ENCODE data around the gene PAN3. TPM values are rescaled to one million over a fixed set of nuclear protein-coding genes. Genes with fewer than 3 reads are reported as not detected.

PAN3 gene
- total RNA-seq, 2 experiments from 2014 or later, result 26.6 to 27.3 TPM

- Mint-ChIP-seq H3K4me1 (peaks cover 3% of the 10 kb centered on the region), H3K27ac (no peak overlapping the region), H3K9me3 (ENCODE audit: low read depth) (no peaks in the 10 kb centered on the region), H3K27me3 (no peaks in the 10 kb centered on the region), H3K36me3 (ENCODE audit: low read depth) (no peaks in the 10 kb centered on the region), H3K4me3 (no peak overlapping the region)
- ChIA-PET POLR2A (no interaction called here), CTCF (interaction anchor here (0.7 to 1.7 kb wide), 2 partner anchors 314 to 1524 kb away, joined by 3 to 5 read pairs; no protein-coding TSS in a partner anchor)
- DNase-seq (no peak), ATAC-seq (no peak)
- intact Hi-C loops (cut with DNase I, micrococcal nuclease), result loop anchor here in 1 of 2 experiments (10.0 kb wide), 1 partner anchor 1039 kb away; no protein-coding TSS in a partner anchor
These were observed 187.7 kb downstream of the PAN3 start for GRCh38 chr13:28326056-28326455.

GRCh38 chr13:28327373-28328270 lies 189.3 kb downstream of the PAN3 start:
- Mint-ChIP-seq H3K36me3 (ENCODE audit: low read depth) (no peaks in the 10 kb centered on the region), H3K4me1 (peaks cover 3% of the 10 kb centered on the region), H3K4me3 (no peak overlapping the region), H3K27ac (no peak overlapping the region), H3K27me3 (no peaks in the 10 kb centered on the region), H3K9me3 (ENCODE audit: low read depth) (no peaks in the 10 kb centered on the region)
- ATAC-seq (no peak), DNase-seq (no peak)
- ChIA-PET POLR2A (no interaction called here), CTCF (interaction anchor here (0.8 to 1.0 kb wide), 4 partner anchors 12 to 331 kb away, joined by 3 to 6 read pairs (median 4); partner anchors contain the start of gene POMP)
- intact Hi-C loops (cut with DNase I, micrococcal nuclease), result loop anchor here in 1 of 2 experiments (10.0 kb wide), 1 partner anchor 1037 kb away; no protein-coding TSS in a partner anchor

- no peaks in the 10 kb centered on the region for H3K27me3 Mint-ChIP-seq
- no peaks in the 10 kb centered on the region for H3K9me3 Mint-ChIP-seq (ENCODE audit: low read depth)
- no peak for ATAC-seq
- intact Hi-C loops (cut with DNase I, micrococcal nuclease), result loop anchor here in 1 of 2 experiments (10.0 kb wide), 1 partner anchor 1037 kb away; no protein-coding TSS in a partner anchor
- DNase-seq, result no peak
- H3K36me3 Mint-ChIP-seq (ENCODE audit: low read depth), result no peaks in the 10 kb centered on the region
- H3K4me3 Mint-ChIP-seq, result no peak overlapping the region
- peaks cover 4% of the 10 kb centered on the region for H3K4me1 Mint-ChIP-seq
- H3K27ac Mint-ChIP-seq, result no peak overlapping the region
- ChIA-PET CTCF (interaction anchor here (0.6 to 1.0 kb wide), 5 partner anchors 11 to 331 kb away, joined by 3 to 6 read pairs (median 3); partner anchors contain the start of gene POMP), POLR2A (no interaction called here)
These were observed 189.9 kb downstream of the PAN3 start for GRCh38 chr13:28328271-28328607.

- no peak for ATAC-seq
- H3K4me1 Mint-ChIP-seq, result peaks cover 4% of the 10 kb centered on the region
- ChIA-PET CTCF (interaction anchor here (1.2 kb wide), 1 partner anchor 9 kb away, joined by 3 read pairs; no protein-coding TSS in a partner anchor), POLR2A (no interaction called here)
- H3K27me3 Mint-ChIP-seq, result no peaks in the 10 kb centered on the region
- H3K4me3 Mint-ChIP-seq, result no peak overlapping the region
- no peaks in the 10 kb centered on the region for H3K9me3 Mint-ChIP-seq (ENCODE audit: low read depth)
- H3K36me3 Mint-ChIP-seq (ENCODE audit: low read depth), result no peaks in the 10 kb centered on the region
- H3K27ac Mint-ChIP-seq, result no peak overlapping the region
- intact Hi-C loops (cut with DNase I, micrococcal nuclease), result loop anchor here in 1 of 2 experiments (10.0 kb wide), 1 partner anchor 1035 kb away; no protein-coding TSS in a partner anchor
- DNase-seq, result no peak
These were observed 191.2 kb downstream of the PAN3 start for GRCh38 chr13:28329395-28330158.

- ATAC-seq, result peak; percentile 30
- Mint-ChIP-seq H3K27me3 (no peaks in the 10 kb centered on the region), H3K36me3 (ENCODE audit: low read depth) (no peaks in the 10 kb centered on the region), H3K27ac (no peak overlapping the region), H3K4me1 (peaks cover 4% of the 10 kb centered on the region), H3K9me3 (ENCODE audit: low read depth) (no peaks in the 10 kb centered on the region), H3K4me3 (no peak overlapping the region)
- CTCF ChIA-PET, result interaction anchor here (0.6 to 2.0 kb wide), 2 partner anchors 10 to 13 kb away, joined by 4 read pairs; no protein-coding TSS in a partner anchor
- intact Hi-C loops (cut with DNase I, micrococcal nuclease), result no loop called here
- DNase-seq, result no peak
- POLR2A ChIA-PET, result no interaction called here
These were observed 195.0 kb downstream of the PAN3 start for GRCh38 chr13:28333204-28333881.

- Mint-ChIP-seq H3K9me3 (ENCODE audit: low read depth) (no peaks in the 10 kb centered on the region), H3K36me3 (ENCODE audit: low read depth) (no peaks in the 10 kb centered on the region), H3K4me1 (peaks cover 11% of the 10 kb centered on the region), H3K27me3 (no peaks in the 10 kb centered on the region), H3K4me3 (no peak overlapping the region), H3K27ac (no peak overlapping the region)
- ChIA-PET POLR2A (no interaction called here), CTCF (interaction anchor here (0.6 kb wide), 1 partner anchor 301 kb away, joined by 3 read pairs; no protein-coding TSS in a partner anchor)
- DNase-seq, result no peak
- intact Hi-C loops (cut with DNase I, micrococcal nuclease), result no loop called here
- no peak for ATAC-seq
These were observed 197.9 kb downstream of the PAN3 start for GRCh38 chr13:28336193-28336657.

GRCh38 chr13:28337166-28338005 lies 199.0 kb downstream of the PAN3 start:
- Mint-ChIP-seq H3K9me3 (ENCODE audit: low read depth) (no peaks in the 10 kb centered on the region), H3K4me1 (peaks cover 14% of the 10 kb centered on the region), H3K27ac (no peak overlapping the region), H3K36me3 (ENCODE audit: low read depth) (no peaks in the 10 kb centered on the region), H3K4me3 (no peak overlapping the region), H3K27me3 (no peaks in the 10 kb centered on the region)
- ATAC-seq (no peak), DNase-seq (no peak)
- intact Hi-C loops (cut with DNase I, micrococcal nuclease), result no loop called here
- ChIA-PET CTCF (interaction anchor here (0.6 to 1.0 kb wide), 2 partner anchors 10 to 300 kb away, joined by 3 to 4 read pairs; no protein-coding TSS in a partner anchor), POLR2A (no interaction called here)

- Mint-ChIP-seq H3K27ac (no peak overlapping the region), H3K9me3 (ENCODE audit: low read depth) (no peaks in the 10 kb centered on the region), H3K36me3 (ENCODE audit: low read depth) (no peaks in the 10 kb centered on the region), H3K27me3 (no peaks in the 10 kb centered on the region), H3K4me3 (no peak overlapping the region), H3K4me1 (peaks cover 14% of the 10 kb centered on the region)
- ChIA-PET POLR2A (no interaction called here), CTCF (interaction anchor here (1.0 kb wide), 1 partner anchor 10 kb away, joined by 4 read pairs; no protein-coding TSS in a partner anchor)
- ATAC-seq, result no peak
- DNase-seq, result no peak
- intact Hi-C loops (cut with DNase I, micrococcal nuclease), result no loop called here
These were observed 199.7 kb downstream of the PAN3 start for GRCh38 chr13:28338006-28338574.

GRCh38 chr13:28338742-28339141 lies 200.4 kb downstream of the PAN3 start:
- H3K27ac Mint-ChIP-seq, result no peak overlapping the region
- CTCF ChIA-PET, result interaction anchor here (1.0 kb wide), 1 partner anchor 11 kb away, joined by 3 read pairs; no protein-coding TSS in a partner anchor
- DNase-seq (no peak), ATAC-seq (no peak)
- POLR2A ChIA-PET, result no interaction called here
- H3K4me3 Mint-ChIP-seq, result no peak overlapping the region
- peaks cover 10% of the 10 kb centered on the region for H3K4me1 Mint-ChIP-seq
- no peaks in the 10 kb centered on the region for H3K27me3 Mint-ChIP-seq
- intact Hi-C loops (cut with DNase I, micrococcal nuclease), result no loop called here
- H3K36me3 Mint-ChIP-seq (ENCODE audit: low read depth), result no peaks in the 10 kb centered on the region
- H3K9me3 Mint-ChIP-seq (ENCODE audit: low read depth), result no peaks in the 10 kb centered on the region

GRCh38 chr13:28339419-28339818 lies 201.1 kb downstream of the PAN3 start:
- DNase-seq, result no peak
- ChIA-PET POLR2A (no interaction called here), CTCF (interaction anchor here (1.0 kb wide), 1 partner anchor 11 kb away, joined by 3 read pairs; no protein-coding TSS in a partner anchor)
- H3K9me3 Mint-ChIP-seq (ENCODE audit: low read depth), result no peaks in the 10 kb centered on the region
- no peak overlapping the region for H3K27ac Mint-ChIP-seq
- H3K36me3 Mint-ChIP-seq (ENCODE audit: low read depth), result no peaks in the 10 kb centered on the region
- intact Hi-C loops (cut with DNase I, micrococcal nuclease), result no loop called here
- H3K27me3 Mint-ChIP-seq, result no peaks in the 10 kb centered on the region
- ATAC-seq, result no peak
- no peak overlapping the region for H3K4me3 Mint-ChIP-seq
- peaks cover 10% of the 10 kb centered on the region for H3K4me1 Mint-ChIP-seq
